Measurements from ENCODE around the gene ZNF513.
"Not testable (repeated sequence)": the region's sequence is repeated elsewhere in the genome, so short reads cannot be mapped to it uniquely, and the experiment has no call there.

GRCh38 chr2:27425039-27425438 is 44.5 kb upstream of the ZNF513 start:
- TF ChIP-seq POLR2A (IDR thresholded peaks at IDR 0.05; ENCODE audit: low read depth, low read length); TAF1 (IDR thresholded peaks at IDR 0.05; ENCODE audit: low read depth, low read length); POLR2AphosphoS5 (IDR thresholded peaks at IDR 0.05; ENCODE audit: low read depth, low read length); SPI1 (IDR thresholded peaks at IDR 0.05; ENCODE audit: low read depth, low read length); PAX5 (IDR thresholded peaks at IDR 0.05; ENCODE audit: insufficient read depth, low read length, severe bottlenecking); POU2F2 (IDR thresholded peaks at IDR 0.05; ENCODE audit: low read depth, low read length): not testable (repeated sequence)
